Measurements from ENCODE around the gene ULBP1. TPM values are rescaled to one million over a fixed set of nuclear protein-coding genes. Genes with fewer than 3 reads are reported as not detected.

ULBP1 gene
- polyA plus RNA-seq, 1 donor (not counting 4 experiments of a cell fraction or from before 2014, with no cell fraction given), result 2.2 TPM

- H3K79me2 ChIP-seq (ENCODE audit: control insufficient read depth, insufficient read depth, low read length), result no peaks in the 10 kb centered on the region
- TF ChIP-seq EZH2 (IDR thresholded peaks at IDR 0.05; ENCODE audit: low read length), result no peak
- TF ChIP-seq, protein P1, sequence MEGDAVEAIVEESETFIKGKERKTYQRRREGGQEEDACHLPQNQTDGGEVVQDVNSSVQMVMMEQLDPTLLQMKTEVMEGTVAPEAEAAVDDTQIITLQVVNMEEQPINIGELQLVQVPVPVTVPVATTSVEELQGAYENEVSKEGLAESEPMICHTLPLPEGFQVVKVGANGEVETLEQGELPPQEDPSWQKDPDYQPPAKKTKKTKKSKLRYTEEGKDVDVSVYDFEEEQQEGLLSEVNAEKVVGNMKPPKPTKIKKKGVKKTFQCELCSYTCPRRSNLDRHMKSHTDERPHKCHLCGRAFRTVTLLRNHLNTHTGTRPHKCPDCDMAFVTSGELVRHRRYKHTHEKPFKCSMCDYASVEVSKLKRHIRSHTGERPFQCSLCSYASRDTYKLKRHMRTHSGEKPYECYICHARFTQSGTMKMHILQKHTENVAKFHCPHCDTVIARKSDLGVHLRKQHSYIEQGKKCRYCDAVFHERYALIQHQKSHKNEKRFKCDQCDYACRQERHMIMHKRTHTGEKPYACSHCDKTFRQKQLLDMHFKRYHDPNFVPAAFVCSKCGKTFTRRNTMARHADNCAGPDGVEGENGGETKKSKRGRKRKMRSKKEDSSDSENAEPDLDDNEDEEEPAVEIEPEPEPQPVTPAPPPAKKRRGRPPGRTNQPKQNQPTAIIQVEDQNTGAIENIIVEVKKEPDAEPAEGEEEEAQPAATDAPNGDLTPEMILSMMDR (optimal IDR thresholded peaks at IDR 0.05 in 1 of 3, IDR thresholded peaks at IDR 0.05 in 1 of 3, conservative IDR thresholded peaks at IDR 0.05 in 1 of 3; ENCODE audit: extremely low read depth in 1 of 3, insufficient read depth in 2 of 3, low read length in 3 of 3), result no peak
- no peaks in the 10 kb centered on the region for H4K20me1 ChIP-seq (ENCODE audit: control insufficient read depth, extremely low read depth, insufficient read depth, low read length)
- H3K9me3 ChIP-seq (ENCODE audit: control insufficient read depth, low read depth, low read length), result no peaks in the 10 kb centered on the region
- peak overlapping the region; percentile 83 for H3K4me2 ChIP-seq (ENCODE audit: control insufficient read depth, extremely low read depth, insufficient read depth, low read depth, low read length)
- no peaks in the 10 kb centered on the region for H3K9me1 ChIP-seq (ENCODE audit: control insufficient read depth, extremely low read depth, insufficient read depth, low read length)
- no peak for DNase-seq (ENCODE audit: low read depth, low spot score)
- H3K36me3 ChIP-seq (ENCODE audit: control insufficient read depth in 2 of 2, extremely low read depth in 1 of 2, insufficient read depth in 2 of 2, low read length in 2 of 2), result no peaks in the 10 kb centered on the region
- peaks cover 6% of the 10 kb centered on the region for H3K27me3 ChIP-seq (ENCODE audit: control insufficient read depth, extremely low read depth, insufficient read depth, low read length)
- H3K27ac ChIP-seq (ENCODE audit: control insufficient read depth, insufficient read depth, low read length), result no peak overlapping the region
- H3K4me3 ChIP-seq (ENCODE audit: control insufficient read depth in 2 of 3, extremely low read depth in 1 of 3, insufficient read depth in 2 of 3, low read depth in 1 of 3, low read length in 3 of 3), result peak overlapping the region; percentile 45 to 75 (median 75)
- H3K4me1 ChIP-seq (ENCODE audit: control insufficient read depth, extremely low read depth, insufficient read depth, low read length), result peaks cover 10% of the 10 kb centered on the region
- H2AFZ ChIP-seq (ENCODE audit: control insufficient read depth, low read length), result no peak overlapping the region
- no peak for FAIRE-seq
- dilution Hi-C loops (cut with MboI; ENCODE audit: extremely low pct_ligation_motif_present, low sequenced_read_pairs), result no loop called here
- peak overlapping the region; percentile 56 for H3K9ac ChIP-seq (ENCODE audit: control insufficient read depth, extremely low read depth, insufficient read depth, low read length)
Measured at GRCh38 chr6:150004101-150004782, 40.5 kb downstream of the ULBP1 start.

GRCh38 chr6:150004783-150005717 lies 41.3 kb downstream of the ULBP1 start:
- dilution Hi-C loops (cut with MboI; ENCODE audit: extremely low pct_ligation_motif_present, low sequenced_read_pairs), result no loop called here
- Histone ChIP-seq H3K4me2 (ENCODE audit: control insufficient read depth, extremely low read depth, insufficient read depth, low read depth, low read length) (peak overlapping the region; percentile 83), H3K4me1 (ENCODE audit: control insufficient read depth, extremely low read depth, insufficient read depth, low read length) (peaks cover 10% of the 10 kb centered on the region), H3K36me3 (ENCODE audit: control insufficient read depth in 2 of 2, extremely low read depth in 1 of 2, insufficient read depth in 2 of 2, low read length in 2 of 2) (no peaks in the 10 kb centered on the region), H4K20me1 (ENCODE audit: control insufficient read depth, extremely low read depth, insufficient read depth, low read length) (no peaks in the 10 kb centered on the region), H3K27ac (ENCODE audit: control insufficient read depth, insufficient read depth, low read length) (no peak overlapping the region), H2AFZ (ENCODE audit: control insufficient read depth, low read length) (peak overlapping the region; percentile 97), H3K9me1 (ENCODE audit: control insufficient read depth, extremely low read depth, insufficient read depth, low read length) (no peaks in the 10 kb centered on the region), H3K4me3 (ENCODE audit: control insufficient read depth in 2 of 3, extremely low read depth in 1 of 3, insufficient read depth in 2 of 3, low read depth in 1 of 3, low read length in 3 of 3) (peak overlapping the region; percentile 66 to 75 (median 75)), H3K27me3 (ENCODE audit: control insufficient read depth, extremely low read depth, insufficient read depth, low read length) (peaks cover 6% of the 10 kb centered on the region), H3K9me3 (ENCODE audit: control insufficient read depth, low read depth, low read length) (no peaks in the 10 kb centered on the region), H3K9ac (ENCODE audit: control insufficient read depth, extremely low read depth, insufficient read depth, low read length) (peak overlapping the region; percentile 56), H3K79me2 (ENCODE audit: control insufficient read depth, insufficient read depth, low read length) (no peaks in the 10 kb centered on the region)
- DNase-seq (ENCODE audit: low read depth, low spot score), result peak; percentile 11
- peak; percentile 81 for FAIRE-seq
- no peak for TF ChIP-seq EZH2 (IDR thresholded peaks at IDR 0.05; ENCODE audit: low read length)
- TF ChIP-seq, protein P1 (optimal IDR thresholded peaks at IDR 0.05 in 1 of 3, IDR thresholded peaks at IDR 0.05 in 1 of 3, conservative IDR thresholded peaks at IDR 0.05 in 1 of 3; ENCODE audit: extremely low read depth in 1 of 3, insufficient read depth in 2 of 3, low read length in 3 of 3), result peak in 1 of 3 experiments; percentile 5
